Measurements from ENCODE around the gene RRP9.

GRCh38 chr3:51930439-51930838 lies 11.3 kb downstream of the RRP9 start:
- TF ChIP-seq CTCF (IDR thresholded peaks at IDR 0.05; ENCODE audit: extremely low read depth in 1 of 2, insufficient read depth in 1 of 2, low read depth in 1 of 2, low read length in 2 of 2): no peak
- TF ChIP-seq, protein P1, sequence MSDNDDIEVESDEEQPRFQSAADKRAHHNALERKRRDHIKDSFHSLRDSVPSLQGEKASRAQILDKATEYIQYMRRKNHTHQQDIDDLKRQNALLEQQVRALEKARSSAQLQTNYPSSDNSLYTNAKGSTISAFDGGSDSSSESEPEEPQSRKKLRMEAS (IDR thresholded peaks at IDR 0.05; ENCODE audit: insufficient read depth, insufficient read length): no peak

All from endothelial cell of umbilical vein (primary cell).